ENCODE measurements around the gene HYOU1. TPM values are rescaled to one million over a fixed set of nuclear protein-coding genes. Genes with fewer than 3 reads are reported as not detected.

Gene HYOU1
- total RNA-seq, 1 donor from 2014 or later: 219 TPM

DNA sequence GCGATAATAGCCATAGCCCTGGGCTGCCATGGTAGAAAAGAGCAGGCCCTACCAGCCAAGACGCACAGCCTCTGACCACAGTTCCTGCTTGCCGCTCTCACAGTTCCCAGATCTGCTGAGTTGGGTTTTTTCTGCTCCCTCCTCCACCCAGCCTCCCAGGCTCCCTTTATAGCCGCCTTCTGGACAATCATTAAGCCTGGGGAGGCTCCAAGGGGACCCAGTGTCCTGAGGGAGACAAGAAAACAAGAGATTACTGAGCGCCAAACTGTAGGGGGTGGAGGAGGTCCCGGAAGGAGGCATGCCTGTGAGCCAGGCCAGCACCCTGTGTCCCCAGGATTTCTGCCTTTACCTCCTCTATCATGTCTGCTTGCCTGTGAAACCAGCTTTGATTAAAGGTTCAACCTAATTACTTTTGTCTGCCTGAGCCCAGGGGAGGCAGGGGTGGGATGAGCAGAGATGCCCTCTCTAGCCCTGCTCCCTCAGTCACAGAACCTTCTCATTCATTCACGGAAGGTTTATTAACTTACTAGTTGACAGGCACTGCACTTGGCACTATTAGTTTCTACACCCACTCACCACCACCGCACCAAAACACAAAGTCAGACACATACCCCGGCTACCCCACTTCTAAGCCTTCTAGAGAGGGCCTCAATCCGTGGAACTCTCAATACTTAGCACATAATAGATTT is 27.5 kb downstream of the HYOU1 start:
- Mint-ChIP-seq H3K27ac (peak overlapping the region; percentile 74), H3K36me3 (ENCODE audit: low read depth) (peaks cover 10% of the 10 kb centered on the region), H3K9me3 (no peaks in the 10 kb centered on the region), H3K4me1 (ENCODE audit: low read depth) (peaks cover 21% of the 10 kb centered on the region), H3K4me3 (peak overlapping the region; percentile 80), H3K27me3 (ENCODE audit: insufficient read depth) (no peaks in the 10 kb centered on the region)
- intact Hi-C loops (cut with micrococcal nuclease): loop anchor here (1.0 to 2.0 kb wide), 9 partner anchors 11 to 101 kb away; partner anchors contain the start of genes C2CD2L, CENATAC, HYOU1 and RPS25
- DNase-seq (ENCODE audit: low spot score): no peak

DNA sequence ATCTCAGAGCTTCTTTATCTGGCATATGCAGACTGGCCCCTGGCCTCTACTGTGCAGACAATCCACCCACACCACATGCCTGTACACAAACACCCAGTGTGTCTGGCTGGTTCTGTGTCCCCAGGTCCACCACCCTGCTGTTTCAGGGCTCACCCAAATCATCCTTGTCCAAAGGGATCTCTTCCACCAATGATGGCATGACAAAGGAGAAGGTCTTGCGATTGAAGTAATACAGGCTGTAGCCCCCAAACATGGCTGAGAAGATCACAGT is 28.0 kb downstream of the HYOU1 start:
- DNase-seq (ENCODE audit: low spot score): no peak
- H3K36me3 Mint-ChIP-seq (ENCODE audit: low read depth): peaks cover 11% of the 10 kb centered on the region
- no peaks in the 10 kb centered on the region for H3K27me3 Mint-ChIP-seq (ENCODE audit: insufficient read depth)
- H3K9me3 Mint-ChIP-seq: no peaks in the 10 kb centered on the region
- intact Hi-C loops (cut with micrococcal nuclease): no loop called here
- peak overlapping the region; percentile 31 for H3K27ac Mint-ChIP-seq
- peak overlapping the region; percentile 80 for H3K4me3 Mint-ChIP-seq
- H3K4me1 Mint-ChIP-seq (ENCODE audit: low read depth): peaks cover 26% of the 10 kb centered on the region

DNA sequence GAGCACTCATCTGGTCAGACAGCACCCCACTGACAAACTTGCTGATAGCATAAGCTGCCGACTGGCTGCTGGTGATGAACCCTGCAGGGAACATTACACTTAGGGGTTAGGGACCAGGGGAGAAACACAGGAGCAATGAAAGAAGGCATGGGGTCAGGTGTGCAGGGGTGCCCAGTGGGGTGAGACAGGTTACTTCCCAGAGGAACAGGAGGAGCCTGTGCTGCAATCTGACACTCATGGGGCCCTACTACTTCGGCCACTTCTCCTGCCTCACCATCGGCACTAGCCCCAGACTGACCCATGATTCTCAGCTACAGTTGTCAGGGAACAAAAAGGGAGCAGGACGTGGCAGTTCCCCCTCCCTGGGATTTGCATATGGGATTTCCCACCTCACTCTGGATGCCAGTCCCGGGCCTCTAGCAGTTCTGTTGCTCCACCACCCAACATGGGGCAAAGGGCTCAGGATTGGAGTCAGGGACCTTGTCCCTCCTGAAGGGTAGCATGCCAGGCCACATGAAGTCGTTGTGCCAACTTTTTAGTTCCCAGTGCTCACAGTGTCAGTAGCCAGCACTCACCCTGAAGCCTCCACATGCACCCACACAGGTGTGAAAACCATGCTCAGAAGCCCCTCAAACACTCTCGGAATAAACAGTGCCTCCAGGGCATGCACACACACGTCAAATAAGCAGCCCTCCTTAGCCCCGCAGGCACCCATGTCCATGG is 28.5 kb downstream of the HYOU1 start:
- no peaks in the 10 kb centered on the region for H3K27me3 Mint-ChIP-seq (ENCODE audit: insufficient read depth)
- peak overlapping the region; percentile 80 for H3K4me3 Mint-ChIP-seq
- intact Hi-C loops (cut with micrococcal nuclease): no loop called here
- H3K4me1 Mint-ChIP-seq (ENCODE audit: low read depth): peaks cover 29% of the 10 kb centered on the region
- no peak for DNase-seq (ENCODE audit: low spot score)
- no peaks in the 10 kb centered on the region for H3K9me3 Mint-ChIP-seq
- H3K27ac Mint-ChIP-seq: peak overlapping the region; percentile 31
- peaks cover 15% of the 10 kb centered on the region for H3K36me3 Mint-ChIP-seq (ENCODE audit: low read depth)

DNA sequence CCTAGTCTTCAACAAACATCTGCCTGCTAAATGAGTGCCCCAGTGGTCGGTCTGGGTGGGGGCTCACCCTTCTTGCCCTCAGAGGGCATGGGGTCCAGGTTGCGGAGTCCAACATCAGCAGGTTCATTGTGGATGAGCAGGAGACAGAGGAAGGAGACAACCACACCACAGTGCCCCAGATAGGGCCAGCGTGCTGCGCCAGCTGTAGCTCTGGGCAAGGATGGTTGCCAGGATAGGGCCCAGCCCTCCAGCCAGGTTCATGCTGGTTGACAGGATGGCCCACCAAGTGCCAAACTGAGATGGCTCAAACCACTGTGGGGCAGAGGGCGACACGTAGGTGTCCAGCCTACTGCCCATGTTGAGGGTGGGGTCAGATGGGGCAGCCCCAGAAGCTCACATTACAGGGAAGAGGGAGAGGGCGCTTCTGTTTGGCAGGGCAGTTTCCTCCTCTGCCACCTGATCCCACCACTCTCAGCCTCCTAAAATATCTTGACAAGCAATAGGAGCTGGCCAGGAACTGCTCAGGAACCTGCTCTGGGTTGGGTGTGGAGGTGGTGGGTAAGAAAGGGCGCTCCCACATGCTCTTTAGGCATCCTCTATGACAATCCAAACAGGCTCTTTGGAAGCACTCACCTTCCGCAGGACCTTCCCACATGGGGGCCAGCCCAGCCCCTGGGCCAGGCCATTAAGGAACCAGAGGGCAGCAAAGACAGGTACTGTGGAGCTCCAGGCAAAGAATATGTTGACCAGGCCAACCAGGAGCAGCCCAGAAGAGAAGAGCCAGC is 29.3 kb downstream of the HYOU1 start:
- intact Hi-C loops (cut with micrococcal nuclease): no loop called here
- Mint-ChIP-seq H3K9me3 (no peaks in the 10 kb centered on the region), H3K27me3 (ENCODE audit: insufficient read depth) (no peaks in the 10 kb centered on the region), H3K36me3 (ENCODE audit: low read depth) (peaks cover 20% of the 10 kb centered on the region), H3K4me3 (no peak overlapping the region), H3K27ac (no peak overlapping the region), H3K4me1 (ENCODE audit: low read depth) (peaks cover 32% of the 10 kb centered on the region)
- no peak for DNase-seq (ENCODE audit: low spot score)

DNA sequence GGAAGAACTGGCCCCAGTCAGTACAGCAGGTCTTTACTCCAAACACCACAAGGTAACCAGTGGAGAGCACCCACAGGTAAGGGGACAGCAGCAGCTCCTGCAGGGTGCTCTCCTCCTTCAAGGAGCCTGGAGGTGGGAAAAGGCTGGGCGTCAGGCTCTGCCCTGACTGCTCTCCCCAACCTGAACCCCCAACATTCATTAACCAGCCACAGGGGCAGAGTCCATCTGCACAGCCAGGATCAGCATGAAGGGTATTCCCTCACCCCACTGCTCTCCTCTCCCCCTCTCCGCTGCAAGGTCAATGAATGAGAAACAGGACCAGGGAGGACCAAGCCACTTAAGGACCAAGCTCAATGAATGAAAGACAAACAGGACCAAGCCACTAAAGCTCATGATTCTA is 30.0 kb downstream of the HYOU1 start:
- no peak for DNase-seq (ENCODE audit: low spot score)
- peaks cover 32% of the 10 kb centered on the region for H3K4me1 Mint-ChIP-seq (ENCODE audit: low read depth)
- intact Hi-C loops (cut with micrococcal nuclease): no loop called here

DNA sequence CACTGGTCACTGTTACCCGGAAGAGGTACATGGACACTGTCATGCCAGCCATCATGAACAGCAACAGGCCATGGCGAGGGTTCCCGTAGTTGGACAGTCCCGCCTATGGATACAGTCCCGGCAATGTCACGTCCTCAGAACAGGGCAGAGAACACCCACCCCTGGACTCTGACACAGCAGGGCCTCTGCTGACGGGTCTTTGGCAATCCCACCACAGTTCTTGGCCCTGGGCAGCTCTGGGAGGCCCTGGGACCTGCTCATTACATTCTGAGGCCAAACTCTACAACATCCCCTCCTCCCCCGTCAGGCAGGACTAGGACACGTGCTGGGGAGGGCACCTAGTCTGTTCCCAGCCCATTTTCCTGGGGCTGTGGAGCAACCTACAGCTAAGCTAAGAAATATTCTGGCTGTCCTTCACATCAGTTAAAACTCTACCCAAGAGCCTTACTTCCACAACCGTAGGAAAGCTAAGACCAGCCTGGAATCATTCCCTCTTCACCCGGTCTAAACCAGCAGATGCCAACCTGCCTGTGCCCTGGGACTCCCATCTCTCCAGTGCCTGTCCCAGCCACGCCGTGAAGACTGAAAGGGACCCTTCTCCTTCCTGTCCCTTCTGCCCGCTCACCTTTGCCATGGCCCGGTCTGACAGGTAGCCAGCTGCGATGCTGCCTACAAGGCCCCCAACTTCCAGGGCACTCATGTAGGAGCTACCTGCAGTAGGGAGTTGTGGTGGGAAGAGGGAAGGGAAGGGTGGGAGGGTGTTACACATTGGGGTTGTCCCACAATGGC is 30.8 kb downstream of the HYOU1 start:
- no peak for DNase-seq (ENCODE audit: low spot score)
- intact Hi-C loops (cut with micrococcal nuclease): no loop called here
- peak overlapping the region; percentile 52 for H3K27ac Mint-ChIP-seq
- H3K27me3 Mint-ChIP-seq (ENCODE audit: insufficient read depth): no peaks in the 10 kb centered on the region
- H3K4me3 Mint-ChIP-seq: no peak overlapping the region
- peaks cover 39% of the 10 kb centered on the region for H3K4me1 Mint-ChIP-seq (ENCODE audit: low read depth)
- peaks cover 29% of the 10 kb centered on the region for H3K36me3 Mint-ChIP-seq (ENCODE audit: low read depth)
- H3K9me3 Mint-ChIP-seq: no peaks in the 10 kb centered on the region

More for the DNA sequence above, 30.0 kb downstream of the HYOU1 start:
- H3K36me3 Mint-ChIP-seq (ENCODE audit: low read depth): peaks cover 23% of the 10 kb centered on the region
- no peaks in the 10 kb centered on the region for H3K27me3 Mint-ChIP-seq (ENCODE audit: insufficient read depth)
- H3K9me3 Mint-ChIP-seq: no peaks in the 10 kb centered on the region
- no peak overlapping the region for H3K27ac Mint-ChIP-seq
- H3K4me3 Mint-ChIP-seq: no peak overlapping the region

DNA sequence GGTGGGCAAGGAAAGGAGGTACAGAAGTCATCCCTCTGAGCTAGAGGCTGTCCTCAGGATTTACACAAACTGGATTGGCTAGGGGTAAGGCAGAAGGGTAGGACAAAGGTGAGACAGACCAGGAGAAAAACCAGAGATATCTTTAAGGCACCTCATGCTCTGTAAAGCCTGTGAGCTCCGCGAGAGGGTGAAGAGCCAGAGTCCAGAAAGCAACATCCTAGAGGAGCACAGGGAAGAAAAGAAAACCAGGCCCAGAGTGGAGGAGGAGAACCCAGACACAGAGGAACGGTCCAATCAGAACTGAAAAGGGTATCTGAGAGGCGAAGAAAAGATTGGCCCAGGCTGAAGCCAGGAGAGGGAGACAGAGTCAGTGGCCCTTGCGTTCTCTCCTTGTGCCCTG is 31.5 kb downstream of the HYOU1 start:
- H3K9me3 Mint-ChIP-seq: no peaks in the 10 kb centered on the region
- no peak overlapping the region for H3K4me3 Mint-ChIP-seq
- no peaks in the 10 kb centered on the region for H3K27me3 Mint-ChIP-seq (ENCODE audit: insufficient read depth)
- intact Hi-C loops (cut with micrococcal nuclease): no loop called here
- DNase-seq (ENCODE audit: low spot score): no peak
- H3K4me1 Mint-ChIP-seq (ENCODE audit: low read depth): peaks cover 40% of the 10 kb centered on the region
- peaks cover 29% of the 10 kb centered on the region for H3K36me3 Mint-ChIP-seq (ENCODE audit: low read depth)
- peak overlapping the region; percentile 21 for H3K27ac Mint-ChIP-seq

DNA sequence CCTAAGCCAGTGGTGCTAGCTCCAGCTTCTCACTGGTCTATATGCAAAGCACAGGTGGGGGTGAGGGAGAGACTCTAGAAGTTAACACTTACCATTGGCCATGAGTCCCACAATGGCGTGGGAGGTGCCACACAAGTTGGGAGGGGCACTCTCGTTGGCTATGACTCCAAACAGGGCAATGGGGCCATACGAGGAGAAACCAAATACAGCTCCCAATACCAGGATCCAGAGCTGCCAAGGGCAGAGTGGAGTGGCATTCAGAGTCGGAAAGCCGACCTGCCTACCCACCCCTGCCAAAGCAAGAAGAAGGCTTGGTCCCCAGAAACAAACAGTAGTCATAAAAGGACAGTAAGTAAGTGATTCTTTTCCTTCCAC is 31.9 kb downstream of the HYOU1 start:
- H3K36me3 Mint-ChIP-seq (ENCODE audit: low read depth): peaks cover 30% of the 10 kb centered on the region
- intact Hi-C loops (cut with micrococcal nuclease): no loop called here
- peak overlapping the region; percentile 21 for H3K27ac Mint-ChIP-seq
- DNase-seq (ENCODE audit: low spot score): no peak
- H3K9me3 Mint-ChIP-seq: no peaks in the 10 kb centered on the region
- H3K4me3 Mint-ChIP-seq: no peak overlapping the region
- peaks cover 43% of the 10 kb centered on the region for H3K4me1 Mint-ChIP-seq (ENCODE audit: low read depth)
- H3K27me3 Mint-ChIP-seq (ENCODE audit: insufficient read depth): no peaks in the 10 kb centered on the region

DNA sequence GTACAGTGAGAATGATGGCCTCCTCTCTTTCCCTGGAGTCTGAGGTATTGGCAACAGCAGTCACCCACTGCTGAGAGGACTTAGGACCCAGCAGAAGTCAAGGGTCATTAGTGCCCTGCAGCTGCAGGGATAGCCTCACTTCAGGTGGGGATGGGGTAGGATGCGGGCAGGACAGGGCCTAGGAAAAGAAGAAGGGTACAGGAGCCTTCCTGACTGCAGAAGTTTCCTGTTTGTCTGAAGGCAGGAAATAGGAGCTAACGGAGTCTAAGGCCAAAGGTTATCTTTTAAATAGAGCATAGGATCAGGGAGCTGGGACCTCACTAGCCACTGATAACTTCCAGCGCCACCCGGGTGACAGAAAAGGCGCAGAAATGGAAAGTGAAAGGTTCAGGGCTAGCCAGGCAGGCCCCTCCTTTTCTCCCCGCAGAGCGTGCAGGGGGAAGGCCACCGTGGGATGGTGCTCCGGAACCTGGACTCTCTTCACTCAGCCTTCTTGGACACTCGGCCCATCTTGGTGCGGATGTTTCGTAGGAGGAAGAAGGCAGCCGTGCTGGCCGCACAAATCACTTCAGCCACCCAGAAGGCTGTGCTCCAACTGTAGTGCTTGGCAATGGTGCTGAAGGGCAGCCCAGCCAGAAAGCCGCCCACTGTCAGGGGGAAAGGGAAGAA is 32.4 kb downstream of the HYOU1 start:
- intact Hi-C loops (cut with micrococcal nuclease): no loop called here
- no peak for DNase-seq (ENCODE audit: low spot score)
- Mint-ChIP-seq H3K27me3 (ENCODE audit: insufficient read depth) (no peaks in the 10 kb centered on the region), H3K9me3 (no peaks in the 10 kb centered on the region), H3K4me3 (no peak overlapping the region), H3K27ac (peak overlapping the region; percentile 19), H3K4me1 (ENCODE audit: low read depth) (peaks cover 43% of the 10 kb centered on the region), H3K36me3 (ENCODE audit: low read depth) (peaks cover 35% of the 10 kb centered on the region)

DNA sequence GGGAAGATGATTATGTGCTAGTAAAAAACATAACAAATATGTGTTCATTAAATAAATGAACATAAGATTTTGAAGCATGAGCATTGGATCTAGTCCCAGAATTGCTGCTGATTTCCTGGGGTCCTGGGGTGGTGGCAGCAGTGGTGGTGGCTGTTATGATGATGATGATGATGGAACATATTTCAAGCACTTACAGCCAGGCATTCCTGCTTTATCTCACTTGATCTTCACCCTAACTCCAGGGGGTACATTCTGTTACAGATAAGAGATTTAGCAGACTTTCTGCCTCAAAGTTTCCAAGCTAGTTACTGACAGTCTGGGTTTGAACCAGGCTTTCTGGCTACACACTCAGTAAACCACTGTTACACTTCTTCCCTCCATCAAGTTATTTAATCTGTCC is 33.3 kb downstream of the HYOU1 start:
- Mint-ChIP-seq H3K9me3 (no peaks in the 10 kb centered on the region), H3K27me3 (ENCODE audit: insufficient read depth) (no peaks in the 10 kb centered on the region), H3K27ac (peak overlapping the region; percentile 7), H3K4me1 (ENCODE audit: low read depth) (peaks cover 36% of the 10 kb centered on the region), H3K36me3 (ENCODE audit: low read depth) (peaks cover 35% of the 10 kb centered on the region), H3K4me3 (no peak overlapping the region)
- intact Hi-C loops (cut with micrococcal nuclease): no loop called here
- DNase-seq (ENCODE audit: low spot score): no peak

DNA sequence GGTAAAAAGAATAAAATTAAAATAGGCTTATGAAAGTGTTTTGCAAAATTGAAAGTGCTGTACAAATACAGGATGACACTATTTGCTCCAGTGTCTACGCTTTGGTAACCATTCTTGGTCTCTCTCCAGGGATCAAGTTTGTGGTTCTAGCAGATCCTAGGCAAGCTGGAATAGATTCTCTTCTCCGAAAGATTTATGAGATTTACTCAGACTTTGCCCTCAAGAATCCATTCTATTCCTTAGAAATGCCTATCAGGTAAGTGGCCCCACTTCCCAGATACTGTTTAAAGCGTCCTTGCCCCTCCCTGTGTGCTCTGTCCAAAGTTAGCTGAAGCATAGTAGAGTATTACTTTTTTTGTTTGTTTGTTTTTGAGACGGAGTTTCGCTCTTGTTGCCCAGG is 35.4 kb downstream of the HYOU1 start:
- Mint-ChIP-seq H3K4me3 (peak overlapping the region; percentile 66), H3K27ac (peak overlapping the region; percentile 48), H3K36me3 (ENCODE audit: low read depth) (peaks cover 56% of the 10 kb centered on the region), H3K4me1 (ENCODE audit: low read depth) (peaks cover 37% of the 10 kb centered on the region), H3K9me3 (no peaks in the 10 kb centered on the region), H3K27me3 (ENCODE audit: insufficient read depth) (no peaks in the 10 kb centered on the region)
- intact Hi-C loops (cut with micrococcal nuclease): no loop called here
- no peak for DNase-seq (ENCODE audit: low spot score)

DNA sequence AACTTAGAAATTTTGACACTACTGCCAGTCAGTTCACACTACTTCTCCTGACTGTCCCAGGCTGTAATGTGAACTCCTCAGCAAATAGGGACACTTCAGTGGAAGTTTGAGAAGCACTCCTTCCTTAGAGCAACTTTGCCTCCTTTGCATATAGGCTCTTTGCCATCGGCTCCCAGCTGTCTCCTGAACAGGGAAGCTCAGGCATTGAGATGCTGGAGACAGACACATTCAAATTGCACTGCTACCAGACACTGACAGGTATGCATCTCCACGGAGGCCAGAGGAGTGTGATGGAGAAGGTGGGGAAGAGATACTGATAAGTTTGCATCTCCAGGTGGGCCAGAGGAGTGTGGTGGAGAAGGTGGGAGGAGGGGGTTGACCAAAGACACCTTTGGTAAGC is 37.0 kb downstream of the HYOU1 start:
- H3K36me3 Mint-ChIP-seq (ENCODE audit: low read depth): peaks cover 58% of the 10 kb centered on the region

More for the DNA sequence above, 37.0 kb downstream of the HYOU1 start:
- H3K9me3 Mint-ChIP-seq: no peaks in the 10 kb centered on the region
- peaks cover 53% of the 10 kb centered on the region for H3K4me1 Mint-ChIP-seq (ENCODE audit: low read depth)
- DNase-seq (ENCODE audit: low spot score): no peak
- no peaks in the 10 kb centered on the region for H3K27me3 Mint-ChIP-seq (ENCODE audit: insufficient read depth)
- intact Hi-C loops (cut with micrococcal nuclease): loop anchor here (2.0 to 5.0 kb wide), 2 partner anchors 91 to 187 kb away; partner anchors contain the start of gene CBL
- H3K27ac Mint-ChIP-seq: peak overlapping the region; percentile 100
- peak overlapping the region; percentile 99 for H3K4me3 Mint-ChIP-seq
